ENCODE measurements around the gene MYT1. TPM values are rescaled to one million over a fixed set of nuclear protein-coding genes. Genes with fewer than 3 reads are reported as not detected.

Gene MYT1
- total RNA-seq, 3 donors from 2014 or later (not counting 1 experiment from before 2014, with no cell fraction given) = not detected

GRCh38 chr20:64136004-64136710 lies 28.1 kb upstream of the MYT1 start:
- H3K27me3 Mint-ChIP-seq (ENCODE audit: low read depth in 2 of 2) = peaks cover 4 to 7% of the 10 kb centered on the region in 2 donors
- H3K27ac Mint-ChIP-seq = no peak overlapping the region
- Histone ChIP-seq H3K27ac (ENCODE audit: low read length) (no peak overlapping the region), H3K4me1 (ENCODE audit: control insufficient read depth, insufficient read depth, low read length) (no peaks in the 10 kb centered on the region), H3K4me3 (ENCODE audit: low read length) (no peak overlapping the region), H3K36me3 (ENCODE audit: control insufficient read depth, insufficient read depth, low read length) (no peaks in the 10 kb centered on the region), H3K9me3 (ENCODE audit: control insufficient read depth, insufficient read depth, low read length) (no peaks in the 10 kb centered on the region), H3K27me3 (ENCODE audit: control insufficient read depth, insufficient read depth, low read length) (no peaks in the 10 kb centered on the region)
- intact Hi-C loops (cut with micrococcal nuclease) = no loop called here
- no peak overlapping the region for H3K4me3 Mint-ChIP-seq
- DNase-seq (no peak), ATAC-seq (no peak)
- no peaks in the 10 kb centered on the region for H3K4me1 Mint-ChIP-seq
- no peaks in the 10 kb centered on the region for H3K36me3 Mint-ChIP-seq
- 90% methylated on average over 32 of the region's 32 CpGs for WGBS (ENCODE audit: insufficient coverage)
- H3K9me3 Mint-ChIP-seq = no peaks in the 10 kb centered on the region
- TF ChIP-seq CTCF (IDR thresholded peaks at IDR 0.05) = no peak

GRCh38 chr20:64137598-64138031 lies 26.6 kb upstream of the MYT1 start:
- WGBS (ENCODE audit: insufficient coverage) = 84% methylated on average over 6 of the region's 6 CpGs
- no peak for TF ChIP-seq CTCF (IDR thresholded peaks at IDR 0.05)
- ATAC-seq (no peak), DNase-seq (no peak)
- no peaks in the 10 kb centered on the region for H3K36me3 Mint-ChIP-seq
- Histone ChIP-seq H3K27ac (ENCODE audit: low read length) (no peak overlapping the region), H3K9me3 (ENCODE audit: control insufficient read depth, insufficient read depth, low read length) (no peaks in the 10 kb centered on the region), H3K36me3 (ENCODE audit: control insufficient read depth, insufficient read depth, low read length) (no peaks in the 10 kb centered on the region), H3K27me3 (ENCODE audit: control insufficient read depth, insufficient read depth, low read length) (no peaks in the 10 kb centered on the region), H3K4me3 (ENCODE audit: low read length) (no peak overlapping the region), H3K4me1 (ENCODE audit: control insufficient read depth, insufficient read depth, low read length) (no peaks in the 10 kb centered on the region)
- no peak overlapping the region for H3K27ac Mint-ChIP-seq
- H3K9me3 Mint-ChIP-seq = no peaks in the 10 kb centered on the region
- H3K4me3 Mint-ChIP-seq = no peak overlapping the region
- H3K4me1 Mint-ChIP-seq = peaks cover 0 to 5% of the 10 kb centered on the region in 2 donors
- intact Hi-C loops (cut with micrococcal nuclease) = no loop called here
- peaks cover 8 to 13% of the 10 kb centered on the region in 2 donors for H3K27me3 Mint-ChIP-seq (ENCODE audit: low read depth in 2 of 2)

DNA sequence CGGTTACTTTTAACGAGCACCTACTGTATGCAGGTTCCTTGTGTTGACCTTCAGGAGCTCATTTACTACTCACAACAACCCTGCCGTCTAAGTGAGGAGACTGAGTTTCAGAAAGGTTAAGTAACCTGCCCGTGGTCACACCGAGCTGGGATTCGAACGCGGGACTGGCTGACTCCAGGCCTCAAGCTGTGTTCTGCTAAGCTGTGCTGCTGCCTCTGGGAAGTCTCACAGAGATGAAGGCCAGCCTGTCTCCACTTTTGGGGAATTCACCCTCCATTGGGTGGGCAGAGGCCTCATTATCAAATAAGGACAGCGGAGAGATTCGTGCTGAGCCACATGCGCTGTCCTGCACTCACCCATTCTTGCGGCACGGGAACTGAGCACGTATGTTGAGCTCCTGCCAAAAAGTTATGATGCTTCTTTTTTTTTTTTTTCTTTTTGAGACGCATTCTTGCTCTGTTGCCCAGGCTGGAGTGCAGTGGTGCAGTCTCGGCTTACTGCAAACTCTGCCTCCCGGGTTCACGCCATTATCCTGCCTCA lies 25.9 kb upstream of the MYT1 start:
- intact Hi-C loops (cut with micrococcal nuclease) = no loop called here
- H3K4me3 Mint-ChIP-seq = no peak overlapping the region
- peaks cover 8 to 13% of the 10 kb centered on the region in 2 donors for H3K27me3 Mint-ChIP-seq (ENCODE audit: low read depth in 2 of 2)

More for the DNA sequence above, 25.9 kb upstream of the MYT1 start:
- no peak overlapping the region for H3K27ac ChIP-seq (ENCODE audit: low read length)
- DNase-seq = no peak
- no peaks in the 10 kb centered on the region for H3K27me3 ChIP-seq (ENCODE audit: control insufficient read depth, insufficient read depth, low read length)
- H3K9me3 Mint-ChIP-seq = no peaks in the 10 kb centered on the region
- peaks cover 0 to 5% of the 10 kb centered on the region in 2 donors for H3K4me1 Mint-ChIP-seq
- no peaks in the 10 kb centered on the region for H3K4me1 ChIP-seq (ENCODE audit: control insufficient read depth, insufficient read depth, low read length)
- no peaks in the 10 kb centered on the region for H3K36me3 ChIP-seq (ENCODE audit: control insufficient read depth, insufficient read depth, low read length)
- 91% methylated on average over 18 of the region's 18 CpGs for WGBS (ENCODE audit: insufficient coverage)
- TF ChIP-seq CTCF (IDR thresholded peaks at IDR 0.05) = no peak
- ATAC-seq = no peak
- H3K36me3 Mint-ChIP-seq = no peaks in the 10 kb centered on the region
- no peak overlapping the region for H3K4me3 ChIP-seq (ENCODE audit: low read length)
- no peak overlapping the region for H3K27ac Mint-ChIP-seq
- no peaks in the 10 kb centered on the region for H3K9me3 ChIP-seq (ENCODE audit: control insufficient read depth, insufficient read depth, low read length)
